Stimulated activated CD8-positive, alpha-beta memory T cell treated with anti-CD3 and anti-CD28 coated beads, Interleukin-7, amount 100 ng/mL, for 24 hours (primary cell): ENCODE results near the gene MRPL33.

Experiments used
- DNase-seq: peaks from one replicate; pipeline ENCODE4 v3.0.0-alpha.2; 2020; ENCODE audit warnings: low read depth

The MRPL33 gene

DNA sequence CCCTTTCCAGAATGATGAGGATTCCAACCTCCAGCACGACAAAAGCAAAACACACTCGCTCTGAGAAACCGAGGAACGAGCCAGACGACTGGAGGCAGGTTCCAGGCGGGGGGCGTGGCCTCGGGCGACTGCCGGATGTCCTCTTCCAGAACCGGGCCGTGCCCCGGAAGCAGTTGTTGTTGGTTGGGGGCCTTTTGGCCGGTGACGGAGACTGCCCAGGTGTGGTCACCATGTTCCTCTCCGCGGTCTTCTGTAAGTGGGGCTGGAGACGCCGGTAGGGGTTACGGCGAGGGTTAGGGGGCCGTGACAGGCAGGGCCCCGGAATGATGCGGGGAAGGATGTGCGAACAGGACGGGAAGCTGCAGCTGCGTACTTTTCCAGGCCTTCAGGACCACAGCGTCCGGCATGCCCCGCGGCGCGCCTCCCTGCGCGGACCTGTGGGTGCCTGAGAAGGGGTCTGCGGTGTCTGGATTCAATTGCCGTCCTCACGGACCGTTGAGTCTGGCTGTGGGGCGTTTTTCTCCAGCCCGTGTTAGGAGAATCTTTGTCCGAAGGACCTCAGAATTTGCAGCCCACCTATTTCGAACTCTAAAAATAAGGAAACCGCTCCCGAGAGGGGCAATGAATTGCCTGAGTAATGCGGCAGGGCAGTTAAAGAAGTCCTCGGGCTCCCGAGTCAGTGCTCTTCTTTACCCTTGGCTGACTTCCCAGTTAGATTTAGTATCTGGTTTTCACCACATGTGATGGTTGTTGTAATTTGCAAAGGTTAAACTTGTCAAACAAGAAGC is at the start of gene MRPL33:
Gene MRPL33, plus strand, starts transcription at position 172 of the 788 bp plus-strand sequence. Its CDS starts 59 bp downstream, at position 231.
- peak; percentile 88 for DNase-seq

DNA sequence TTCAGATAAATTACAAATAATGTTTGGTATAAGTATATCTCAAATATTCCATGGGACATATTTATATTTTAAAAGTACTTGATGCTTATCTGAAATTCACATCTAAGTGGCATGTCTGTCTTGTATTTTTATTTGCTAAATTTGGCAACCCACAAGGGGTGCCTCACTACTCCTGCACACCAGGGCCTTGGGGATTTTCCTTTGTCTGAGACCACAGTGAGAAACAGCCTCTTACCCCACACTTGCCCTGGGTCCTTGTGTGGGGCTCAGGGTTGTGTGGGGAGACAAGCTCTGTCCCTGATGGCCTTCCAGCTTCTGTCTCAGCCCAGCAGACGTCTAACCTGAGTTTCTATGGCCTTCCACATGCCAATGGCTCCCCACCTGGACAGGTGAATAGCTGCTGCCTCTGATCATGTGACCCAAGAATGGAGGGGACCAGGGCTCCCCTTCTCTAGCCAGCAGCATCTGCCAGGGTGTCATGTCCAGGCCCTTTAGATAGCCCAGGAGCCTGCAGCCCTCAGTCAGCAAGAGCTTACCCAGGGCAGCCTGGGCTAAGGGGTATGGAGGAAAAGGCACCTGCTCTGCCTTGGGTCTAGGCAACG is 49.5 kb upstream of the MRPL33 start:
- no peak for DNase-seq

DNA sequence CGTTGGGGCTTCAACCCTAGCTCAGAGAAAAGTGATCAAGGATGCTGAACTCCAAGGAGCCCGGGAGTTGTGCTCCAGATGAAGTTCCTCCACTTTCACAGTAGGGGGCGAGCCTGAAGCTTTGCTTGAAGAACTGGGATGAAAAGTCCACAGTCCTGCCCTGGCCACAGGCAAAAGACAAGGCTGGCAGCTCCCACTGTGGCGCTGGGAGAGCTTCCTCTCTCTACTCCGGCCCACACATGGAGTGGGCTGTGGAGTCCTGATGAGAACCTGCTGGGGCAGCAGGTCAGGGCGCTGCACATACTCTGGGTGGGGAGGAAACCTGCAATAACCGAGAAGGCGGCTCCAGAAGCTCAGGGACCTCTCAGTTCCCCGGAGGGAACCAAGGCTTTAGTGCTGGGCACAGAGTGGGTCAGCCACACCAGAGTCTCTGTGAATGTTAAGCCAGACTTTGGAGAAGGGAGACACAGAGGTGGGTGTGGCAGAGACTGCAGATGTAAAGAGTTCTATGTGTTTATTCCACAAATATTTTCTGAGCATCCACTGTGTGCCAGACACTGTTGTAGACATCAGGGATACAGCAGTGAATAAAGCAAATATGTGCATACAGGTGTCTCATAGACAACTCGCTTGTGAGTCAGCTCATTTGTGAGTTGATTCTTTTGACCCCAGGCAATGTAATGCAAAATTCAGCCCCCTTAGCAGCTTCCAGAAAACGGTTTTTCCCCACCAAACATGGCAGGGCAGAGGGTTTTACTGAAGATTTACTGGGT is 48.0 kb upstream of the MRPL33 start:
- no peak for DNase-seq

DNA sequence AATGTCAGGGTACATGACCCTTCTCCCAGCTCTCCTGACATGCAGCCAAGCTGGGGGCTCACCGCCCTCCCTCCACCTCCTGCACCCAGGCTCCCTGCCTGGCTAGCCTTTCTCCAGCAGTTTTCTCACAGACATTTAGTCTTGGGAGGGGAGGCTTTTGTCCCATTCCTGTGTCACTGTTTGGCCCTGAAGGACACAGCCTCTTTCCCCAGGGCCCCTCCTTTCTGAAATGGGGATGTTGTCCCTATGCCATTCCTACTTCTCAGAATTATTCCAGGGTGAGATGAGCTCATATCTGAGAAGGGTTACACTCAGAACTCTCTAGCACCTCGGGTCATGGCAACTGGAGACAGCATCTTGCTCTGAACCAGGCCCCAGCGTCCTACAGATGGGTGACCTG is 47.3 kb upstream of the MRPL33 start:
- DNase-seq = no peak

DNA sequence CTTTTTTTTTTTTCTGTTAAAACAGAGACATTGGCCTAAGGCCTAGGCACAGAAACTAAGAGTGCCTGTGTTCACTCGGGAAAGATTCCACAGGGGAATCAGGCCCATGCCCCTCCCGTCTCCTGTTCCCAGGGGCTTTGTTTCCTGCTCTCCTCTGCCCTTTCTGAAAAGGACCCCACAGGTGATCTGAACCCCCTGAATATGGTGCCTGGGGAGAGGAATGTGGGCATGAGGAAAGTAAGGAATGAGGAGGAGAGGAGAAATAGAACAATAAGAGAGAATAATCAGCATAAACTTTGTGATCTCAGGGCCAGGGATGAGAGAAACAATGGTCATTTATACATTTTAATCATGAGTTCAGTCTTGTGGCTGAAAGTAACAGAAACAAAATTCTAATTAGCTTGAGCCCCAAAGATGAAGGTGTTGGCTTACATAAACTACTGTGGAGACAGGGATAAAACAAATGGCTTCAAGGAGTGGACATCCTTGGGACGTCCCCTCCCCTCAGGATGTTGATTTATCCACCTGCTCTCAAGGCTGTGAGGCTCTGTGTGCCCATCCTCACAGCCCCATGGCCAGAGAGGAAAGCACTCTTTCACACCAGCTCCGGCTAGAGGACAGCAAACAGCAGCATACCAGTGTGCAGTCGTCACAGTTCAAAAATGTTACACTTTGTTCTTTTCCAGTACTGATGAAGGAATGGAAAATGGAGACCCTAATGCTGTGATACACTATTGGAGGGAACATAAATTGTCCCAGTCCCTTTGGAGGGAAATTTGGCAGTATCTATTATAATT is 46.4 kb upstream of the MRPL33 start:
- no peak for DNase-seq

DNA sequence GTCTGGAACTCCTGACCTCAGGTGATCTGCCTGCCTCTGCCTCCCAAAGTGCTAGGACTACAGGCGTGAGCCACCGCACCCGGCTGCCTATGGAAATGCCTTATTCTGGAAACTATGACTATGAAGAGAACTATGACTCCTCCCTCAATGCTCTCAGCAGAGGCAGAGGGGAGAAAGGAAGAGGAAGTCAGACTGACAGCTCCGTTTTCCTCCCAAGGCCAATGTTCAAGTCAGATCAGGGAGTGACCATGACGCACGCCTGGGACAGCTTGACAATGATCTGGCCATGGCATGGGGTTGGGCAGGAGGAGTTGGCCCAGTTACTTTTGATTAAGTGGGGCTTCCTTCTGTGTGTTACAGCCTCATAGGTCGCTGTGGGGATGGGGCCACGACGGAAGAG is 44.3 kb upstream of the MRPL33 start:
- no peak for DNase-seq

DNA sequence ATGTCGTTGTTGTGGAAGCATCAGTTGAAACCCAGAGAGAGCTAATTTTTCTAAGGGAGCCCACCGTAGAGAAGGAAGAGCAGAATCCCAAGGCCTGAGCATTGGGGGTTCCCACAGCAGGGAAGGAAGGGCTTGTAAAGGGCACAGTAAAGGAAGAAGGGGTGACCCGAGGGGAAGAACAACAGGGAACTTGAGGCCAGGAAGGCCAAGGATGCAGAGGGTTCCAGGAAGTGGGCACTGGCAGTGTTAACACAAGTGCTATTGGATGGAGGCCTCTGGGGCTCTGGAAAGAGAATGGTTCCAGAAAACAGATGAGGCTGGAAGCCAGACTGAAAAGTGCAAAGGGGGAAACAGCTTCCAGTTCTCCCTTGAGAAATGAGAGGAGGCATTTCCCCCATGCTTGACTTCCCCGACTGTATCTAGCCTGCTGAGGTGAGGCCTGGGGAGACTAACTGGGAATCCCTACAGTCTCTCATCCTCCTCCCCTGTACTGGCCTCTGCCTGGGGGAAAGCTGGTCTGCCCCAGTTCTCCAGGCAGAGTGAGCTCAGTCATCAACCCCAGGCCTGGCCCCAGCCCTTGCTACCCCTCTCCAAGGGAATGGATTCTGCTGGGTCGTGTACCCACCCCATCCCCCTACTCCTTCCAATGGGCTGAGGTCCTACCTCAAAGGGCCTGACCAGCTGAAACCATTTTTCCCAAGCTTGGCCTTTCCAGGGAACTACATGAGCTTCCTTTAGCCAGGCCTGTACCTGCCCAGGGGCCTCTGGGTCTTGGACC is 43.2 kb upstream of the MRPL33 start:
- DNase-seq = no peak

DNA sequence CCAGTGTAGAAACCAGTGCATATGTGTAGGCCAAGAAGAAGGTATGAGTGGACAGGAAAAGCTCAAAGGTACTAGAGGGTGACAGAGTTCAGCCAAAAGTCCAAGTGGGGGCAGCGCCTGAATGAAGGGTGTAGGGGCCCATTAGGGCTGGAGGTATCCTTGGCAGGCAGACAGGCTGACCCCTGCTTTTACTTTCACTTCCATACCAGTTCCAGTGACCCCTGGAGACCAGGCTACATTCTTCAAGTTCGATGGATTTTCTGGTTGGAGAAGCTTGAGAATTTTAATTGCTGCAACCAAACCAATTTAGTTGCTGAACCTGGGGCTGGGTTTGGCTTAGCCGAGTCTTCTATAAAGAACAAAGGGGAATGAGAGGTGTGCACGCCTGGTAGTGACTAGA is 42.3 kb upstream of the MRPL33 start:
- DNase-seq = no peak

DNA sequence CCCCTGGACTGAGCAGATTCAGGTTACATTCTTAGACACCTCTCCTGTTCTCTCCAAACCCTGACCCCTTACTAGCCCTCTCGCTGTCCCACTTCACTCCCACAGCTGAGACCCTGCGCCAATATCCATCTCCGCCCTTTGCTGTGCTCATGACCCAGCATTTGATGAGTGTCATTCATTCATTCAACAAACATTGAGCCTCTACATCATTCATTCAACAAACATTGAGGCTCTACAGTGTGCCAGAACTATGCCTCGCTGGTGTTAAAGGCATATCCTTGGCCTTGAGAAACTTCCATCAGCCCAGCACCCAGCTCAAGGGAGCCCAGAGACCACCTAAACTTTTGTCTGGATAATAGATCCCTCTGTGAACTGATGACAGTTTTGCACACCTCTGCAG is 41.9 kb upstream of the MRPL33 start:
- DNase-seq = no peak

DNA sequence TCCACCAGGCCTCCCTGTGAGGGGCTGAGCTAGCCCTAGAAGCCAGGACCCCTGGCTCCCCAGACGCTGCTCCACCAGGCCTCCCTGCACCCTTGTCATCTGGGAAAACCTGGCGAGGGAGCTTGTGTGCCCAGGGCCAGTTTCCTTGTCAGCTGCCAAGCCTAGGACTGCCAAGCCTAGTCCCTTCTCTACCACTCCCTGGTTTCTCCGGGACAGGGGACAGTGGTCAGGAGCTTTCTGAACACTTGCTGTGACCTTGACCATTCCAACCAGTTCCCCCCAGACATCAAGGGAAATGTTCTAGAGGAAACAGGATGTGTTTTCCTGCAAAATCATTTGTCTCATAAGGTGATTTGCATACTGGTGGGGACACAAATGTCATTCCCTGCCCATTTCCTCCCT is 41.3 kb upstream of the MRPL33 start:
- no peak for DNase-seq

DNA sequence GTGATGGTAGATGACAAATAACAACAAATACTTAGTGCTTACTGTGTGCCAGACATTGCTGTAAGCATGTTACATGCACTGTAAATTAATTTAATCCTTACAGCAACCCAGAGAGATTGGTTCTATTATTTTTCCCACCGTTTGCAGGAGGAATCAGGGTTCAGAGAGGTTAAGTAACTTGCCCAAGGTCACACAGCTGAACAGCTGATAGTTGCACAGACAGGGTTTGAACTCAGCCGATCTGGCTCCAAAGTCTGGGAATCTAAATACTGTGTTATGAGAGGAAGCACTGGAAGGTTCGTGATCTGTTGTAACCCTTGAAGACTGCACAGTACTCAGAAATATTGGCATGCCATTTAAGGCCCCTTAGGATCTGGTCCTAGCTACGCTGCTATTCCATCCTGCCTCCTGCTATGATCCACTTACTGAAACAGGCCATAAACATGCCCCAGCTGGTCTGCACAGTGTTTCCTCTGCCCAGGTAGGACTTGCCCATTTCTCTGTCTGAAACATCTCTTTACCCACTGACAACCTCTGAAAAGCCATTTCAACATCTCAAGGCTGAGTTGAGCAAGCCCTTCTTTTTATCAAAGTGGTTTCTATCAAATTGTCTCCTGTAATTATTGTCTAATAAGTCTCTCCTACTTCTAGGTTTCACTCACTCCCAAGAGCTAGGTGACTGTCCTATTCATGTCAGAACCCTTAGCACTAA is 40.4 kb upstream of the MRPL33 start:
- DNase-seq = no peak

DNA sequence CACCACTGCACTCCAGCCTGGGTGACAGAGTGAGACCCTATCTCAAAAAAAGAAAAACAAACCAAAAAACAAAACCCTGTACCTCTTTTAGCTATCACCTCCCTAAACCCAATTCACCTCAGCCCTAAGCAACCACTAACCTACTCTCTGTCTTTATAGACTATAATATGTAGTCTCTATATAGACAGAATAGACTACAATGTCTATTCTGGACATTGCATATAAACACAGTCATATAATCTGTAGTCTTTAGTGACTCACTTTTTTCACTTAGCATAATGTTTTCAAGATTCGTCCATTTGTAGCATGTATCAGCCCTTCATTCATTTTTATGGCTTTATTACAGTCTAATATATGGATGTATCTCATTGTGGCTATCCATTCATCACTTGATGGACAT is 37.2 kb upstream of the MRPL33 start:
- DNase-seq = no peak

DNA sequence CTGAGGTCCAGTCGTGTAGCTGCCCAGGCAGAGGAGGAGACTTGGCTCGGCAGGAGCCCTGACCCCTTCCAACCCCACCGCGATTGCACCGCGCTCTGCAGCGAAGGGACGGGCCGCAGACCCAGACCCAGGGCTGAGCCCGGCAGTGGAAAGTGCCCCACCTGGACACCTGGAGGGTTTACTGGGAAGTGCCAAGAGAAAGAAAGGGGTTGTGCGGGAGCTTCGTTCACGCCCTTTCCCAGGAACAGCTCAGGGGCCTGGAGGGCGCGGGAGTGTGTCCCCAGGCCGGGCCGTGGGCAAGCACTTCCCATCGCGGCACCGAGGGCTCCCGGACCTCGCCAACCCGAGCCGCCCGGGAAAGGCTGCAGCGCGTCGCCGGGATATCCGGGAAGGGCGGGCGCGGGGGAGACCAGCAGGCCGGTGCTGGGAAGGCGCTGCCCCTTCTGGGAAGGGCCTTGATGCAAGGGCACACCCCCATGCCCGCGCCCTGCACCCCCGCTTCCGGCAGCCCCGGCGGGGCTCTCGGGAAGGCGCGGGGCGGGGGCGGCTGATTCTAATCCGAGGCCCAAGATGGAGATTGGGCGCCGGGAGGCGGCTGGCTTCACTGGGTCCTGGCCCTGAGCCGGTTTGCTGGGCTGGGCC is 36.1 kb upstream of the MRPL33 start:
- DNase-seq = peak; percentile 21

DNA sequence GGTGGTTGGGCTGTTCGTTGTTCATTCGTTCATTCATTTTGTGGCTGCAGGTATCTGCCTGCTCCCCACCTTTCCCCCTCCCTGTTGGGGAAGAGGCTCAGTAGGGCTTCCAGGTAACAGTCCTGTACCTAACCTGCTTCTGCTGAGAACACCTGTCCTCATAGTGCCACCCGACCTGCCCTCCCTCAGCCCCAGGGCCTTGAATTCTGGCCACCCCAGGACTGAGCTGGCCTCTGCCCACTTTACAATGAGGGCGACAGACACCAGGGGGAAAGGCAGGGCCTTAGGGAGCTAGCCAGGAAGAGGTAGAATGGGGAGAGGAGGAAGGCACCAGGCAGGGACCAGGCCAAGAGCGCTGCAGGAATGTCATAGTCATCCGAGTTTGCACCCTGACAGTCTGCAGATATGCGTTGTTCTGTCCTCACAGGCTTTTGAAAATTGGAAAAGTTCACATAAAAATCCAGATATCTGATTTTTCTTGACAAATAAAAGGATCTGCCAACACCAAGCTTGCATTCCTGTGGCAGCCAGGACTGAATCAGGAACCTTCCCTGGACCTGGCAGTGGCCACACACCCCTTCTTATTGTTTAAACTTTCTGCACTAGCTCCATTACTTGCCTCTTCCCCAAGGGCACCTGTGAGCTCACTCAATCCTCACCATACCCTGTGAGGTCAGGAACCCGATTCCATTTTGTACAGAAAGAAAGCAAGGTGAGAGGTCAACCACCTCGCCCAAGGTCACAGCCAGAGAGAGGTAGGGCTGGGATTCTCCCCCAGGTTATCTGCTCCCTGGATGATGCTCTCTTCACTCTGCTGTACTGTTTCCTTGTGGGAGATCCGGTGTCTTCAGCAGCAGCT is 35.3 kb upstream of the MRPL33 start:
- DNase-seq = no peak

DNA sequence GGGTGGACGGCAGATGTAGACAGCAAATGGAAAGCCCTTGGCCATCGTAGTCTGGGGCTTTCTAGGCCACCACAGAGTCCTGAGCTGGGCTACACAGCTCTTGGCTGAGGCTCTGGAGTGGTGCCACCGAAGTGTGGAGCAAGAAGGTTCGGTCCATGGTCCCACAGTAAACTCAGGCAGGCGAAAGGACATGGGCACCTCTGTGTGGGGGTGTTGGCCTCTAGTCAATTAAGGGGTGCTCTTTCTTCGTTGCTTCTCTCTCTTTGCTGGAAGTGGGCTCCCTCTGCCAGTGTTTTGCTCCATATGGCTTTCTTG is 34.7 kb upstream of the MRPL33 start:
- DNase-seq = no peak

DNA sequence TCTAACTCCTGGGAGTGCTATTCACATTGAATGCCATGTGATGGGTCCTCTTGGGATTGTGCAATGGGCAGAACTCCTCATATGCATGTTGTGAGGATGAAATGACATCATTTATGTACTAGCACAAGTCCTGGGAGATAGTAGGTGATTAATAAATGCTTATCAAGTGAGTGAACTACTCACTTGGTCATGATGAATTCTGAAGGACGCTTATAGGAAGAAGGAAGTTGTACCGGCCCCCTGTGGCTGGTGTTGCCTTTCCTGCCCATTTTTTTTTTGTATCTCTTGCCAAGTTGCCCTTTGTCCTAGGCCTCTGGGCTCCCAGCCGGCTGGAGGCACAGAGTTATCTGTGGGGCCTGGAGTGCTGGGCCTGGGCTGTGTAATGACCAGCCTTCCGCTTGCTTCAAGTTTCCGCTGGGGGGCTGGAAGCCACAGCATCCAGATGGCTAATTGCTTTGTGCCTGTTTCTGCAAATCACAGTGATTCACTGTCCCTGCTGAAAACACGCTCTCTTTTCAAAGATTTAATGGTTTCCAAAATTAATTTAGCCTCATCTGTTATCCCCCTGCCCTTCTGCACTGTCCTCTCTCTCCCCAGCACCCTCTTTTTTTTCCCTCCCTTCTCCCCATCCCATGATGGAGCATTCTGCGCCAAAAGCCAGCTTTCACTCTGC is 33.7 kb upstream of the MRPL33 start:
- no peak for DNase-seq

DNA sequence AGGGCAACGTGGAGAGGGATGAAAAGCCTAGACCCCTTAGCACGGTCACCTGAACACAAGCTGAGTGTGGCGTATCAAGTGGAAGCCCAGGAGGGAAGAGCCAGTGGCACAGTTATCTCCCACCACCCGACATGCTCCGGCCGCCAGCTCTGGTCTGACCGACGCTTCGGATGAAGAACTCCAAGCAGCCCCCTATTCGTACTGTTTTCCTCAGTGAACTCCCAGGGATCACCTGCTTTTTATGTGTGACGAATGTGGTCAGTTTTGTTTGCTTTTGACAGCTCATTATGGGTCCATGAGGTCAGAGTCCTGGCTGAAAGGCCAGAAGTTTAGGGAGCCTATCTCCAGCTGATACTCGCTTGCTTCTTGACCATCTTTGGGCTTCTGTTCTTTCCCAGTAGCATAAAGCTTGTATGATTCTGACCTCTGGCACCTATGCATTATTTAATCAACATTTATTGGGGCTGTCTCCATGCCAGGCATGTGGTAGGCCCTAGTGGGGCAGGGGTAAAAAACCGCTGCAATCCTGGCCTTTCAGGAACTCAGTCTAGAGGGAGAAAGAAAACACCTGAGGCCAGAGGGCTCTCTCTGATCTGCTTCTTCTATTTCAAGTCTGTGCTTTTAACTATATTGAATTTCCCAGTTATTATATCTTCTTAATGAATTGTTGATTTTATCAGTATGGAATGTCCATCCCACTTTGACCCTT is 33.0 kb upstream of the MRPL33 start:
- DNase-seq = no peak

DNA sequence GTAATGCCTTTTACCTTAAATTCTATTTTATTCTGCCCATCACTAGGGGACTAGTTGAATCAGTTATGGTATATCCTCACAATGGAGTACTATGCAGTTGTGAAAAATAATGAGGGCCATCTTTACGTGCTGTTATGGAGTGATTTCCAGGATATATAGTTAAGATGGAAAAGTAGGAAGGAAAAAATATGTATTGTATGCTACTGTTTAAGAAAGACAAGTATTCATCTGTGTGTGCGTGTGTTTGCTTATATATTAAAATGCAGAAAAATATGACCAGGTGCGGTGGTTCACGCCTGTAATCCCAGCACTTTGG is 32.5 kb upstream of the MRPL33 start:
- no peak for DNase-seq

DNA sequence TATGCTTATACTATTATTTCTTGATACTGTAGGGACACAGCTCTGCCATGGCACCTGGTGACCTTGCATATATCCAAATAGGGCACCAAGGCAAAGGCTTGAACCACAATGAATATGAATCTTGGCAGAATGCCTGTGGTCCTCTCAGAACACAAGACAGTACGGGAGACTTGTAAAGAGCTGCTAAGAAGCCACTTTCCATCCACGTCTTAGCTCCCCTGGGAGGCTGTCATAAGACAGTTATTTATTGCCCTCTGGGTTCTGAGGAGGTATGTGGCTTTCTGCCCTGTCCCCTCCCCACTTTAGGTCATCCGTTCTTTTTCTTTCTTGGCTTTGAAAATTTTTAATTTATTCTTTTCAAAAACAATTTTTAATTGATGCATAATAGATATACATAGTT is 29.8 kb upstream of the MRPL33 start:
- no peak for DNase-seq
